BLaER1 (cell line): ENCODE data around the gene MCF2L.

Experiments
- H3K27ac ChIP-seq: shearing (Covaris generic); formaldehyde crosslinking; 2 replicates; pipeline ENCODE4 v1.8.1; 2022
- H3K27me3 ChIP-seq: shearing (Covaris generic); formaldehyde crosslinking; 2 replicates; pipeline ENCODE4 v1.8.1; 2022
- H3K36me3 ChIP-seq: shearing (Covaris generic); formaldehyde crosslinking; 2 replicates; pipeline ENCODE4 v1.8.1; 2022
- H3K4me1 ChIP-seq: shearing (Covaris generic); formaldehyde crosslinking; 2 replicates; pipeline ENCODE4 v1.8.1; 2022
- H3K4me2 ChIP-seq: shearing (Covaris generic); formaldehyde crosslinking; 2 replicates; pipeline ENCODE4 v1.8.1; 2022
- H3K4me3 ChIP-seq: shearing (Covaris generic); formaldehyde crosslinking; 2 replicates; pipeline ENCODE4 v1.8.1; 2022
- H3K9ac ChIP-seq: shearing (Covaris generic); formaldehyde crosslinking; 2 replicates; pipeline ENCODE4 v1.8.1; 2022
- H3K9me3 ChIP-seq: shearing (Covaris generic); formaldehyde crosslinking; 2 replicates; pipeline ENCODE4 v1.8.1; 2022
- H4K20me1 ChIP-seq: shearing (Covaris generic); formaldehyde crosslinking; 2 replicates; pipeline ENCODE4 v1.8.1; 2022
- Cebpa-rat ChIP-seq: shearing (Covaris generic); IDR thresholded peaks from 2 replicates; pipeline ENCODE4 v1.8.1; 2022

The MCF2L gene

GRCh38 chr13:113035213-113035800 lies 66.3 kb downstream of the MCF2L start:
- Histone ChIP-seq H3K36me3 (no peaks in the 10 kb centered on the region), H3K9ac (no peak overlapping the region), H3K9me3 (no peaks in the 10 kb centered on the region), H4K20me1 (no peaks in the 10 kb centered on the region), H3K27ac (no peak overlapping the region), H3K4me2 (no peak overlapping the region), H3K4me1 (no peaks in the 10 kb centered on the region), H3K4me3 (no peak overlapping the region), H3K27me3 (no peaks in the 10 kb centered on the region)
- TF ChIP-seq Cebpa-rat = no peak

- Histone ChIP-seq H3K9me3 (no peaks in the 10 kb centered on the region), H4K20me1 (no peaks in the 10 kb centered on the region), H3K27ac (no peak overlapping the region), H3K4me2 (no peak overlapping the region), H3K4me1 (no peaks in the 10 kb centered on the region), H3K4me3 (no peak overlapping the region), H3K36me3 (no peaks in the 10 kb centered on the region), H3K9ac (no peak overlapping the region), H3K27me3 (no peaks in the 10 kb centered on the region)
- TF ChIP-seq Cebpa-rat = no peak
These were observed 67.4 kb downstream of the MCF2L start for GRCh38 chr13:113036401-113036800.

- no peak overlapping the region for H3K4me3 ChIP-seq
- no peak for TF ChIP-seq Cebpa-rat
These were observed 71.0 kb downstream of the MCF2L start for GRCh38 chr13:113040031-113040430.

GRCh38 chr13:113040597-113041292 lies 71.7 kb downstream of the MCF2L start:
- peaks cover 17% of the 10 kb centered on the region for H3K4me1 ChIP-seq
- H3K36me3 ChIP-seq = no peaks in the 10 kb centered on the region
- no peaks in the 10 kb centered on the region for H3K27me3 ChIP-seq
- H3K27ac ChIP-seq = no peak overlapping the region
- no peak overlapping the region for H3K4me2 ChIP-seq
- H4K20me1 ChIP-seq = no peaks in the 10 kb centered on the region
- no peak for TF ChIP-seq Cebpa-rat
- H3K4me3 ChIP-seq = no peak overlapping the region
- no peak overlapping the region for H3K9ac ChIP-seq
- H3K9me3 ChIP-seq = no peaks in the 10 kb centered on the region

More at GRCh38 chr13:113040031-113040430, 71.0 kb downstream of the MCF2L start:
- H3K36me3 ChIP-seq = no peaks in the 10 kb centered on the region
- H3K9ac ChIP-seq = no peak overlapping the region
- peaks cover 10% of the 10 kb centered on the region for H3K4me1 ChIP-seq
- no peaks in the 10 kb centered on the region for H3K27me3 ChIP-seq
- H4K20me1 ChIP-seq = no peaks in the 10 kb centered on the region
- no peak overlapping the region for H3K4me2 ChIP-seq
- no peaks in the 10 kb centered on the region for H3K9me3 ChIP-seq
- H3K27ac ChIP-seq = no peak overlapping the region

GRCh38 chr13:113041293-113041690 lies 72.3 kb downstream of the MCF2L start:
- no peak for TF ChIP-seq Cebpa-rat
- Histone ChIP-seq H3K9ac (no peak overlapping the region), H3K27ac (no peak overlapping the region), H3K4me2 (no peak overlapping the region), H3K27me3 (no peaks in the 10 kb centered on the region), H3K4me1 (peaks cover 22% of the 10 kb centered on the region), H4K20me1 (no peaks in the 10 kb centered on the region), H3K36me3 (no peaks in the 10 kb centered on the region), H3K4me3 (no peak overlapping the region), H3K9me3 (no peaks in the 10 kb centered on the region)

- Histone ChIP-seq H3K4me3 (no peak overlapping the region), H3K4me2 (no peak overlapping the region), H3K9ac (no peak overlapping the region), H3K27me3 (no peaks in the 10 kb centered on the region), H3K36me3 (no peaks in the 10 kb centered on the region), H3K4me1 (peaks cover 23% of the 10 kb centered on the region), H3K9me3 (no peaks in the 10 kb centered on the region), H3K27ac (no peak overlapping the region), H4K20me1 (no peaks in the 10 kb centered on the region)
- TF ChIP-seq Cebpa-rat = no peak
These were observed 72.9 kb downstream of the MCF2L start for GRCh38 chr13:113041896-113042295.

- Histone ChIP-seq H3K4me2 (no peak overlapping the region), H3K27me3 (no peaks in the 10 kb centered on the region), H4K20me1 (no peaks in the 10 kb centered on the region), H3K4me1 (peaks cover 23% of the 10 kb centered on the region), H3K36me3 (no peaks in the 10 kb centered on the region), H3K4me3 (no peak overlapping the region), H3K27ac (no peak overlapping the region), H3K9ac (no peak overlapping the region), H3K9me3 (no peaks in the 10 kb centered on the region)
- TF ChIP-seq Cebpa-rat = no peak
These were observed 73.4 kb downstream of the MCF2L start for GRCh38 chr13:113042456-113042855.

- Histone ChIP-seq H3K4me3 (no peak overlapping the region), H3K27me3 (no peaks in the 10 kb centered on the region), H4K20me1 (no peaks in the 10 kb centered on the region), H3K9me3 (no peaks in the 10 kb centered on the region), H3K4me2 (no peak overlapping the region; the same call in 1 of the 2 replicates), H3K27ac (no peak overlapping the region), H3K36me3 (no peaks in the 10 kb centered on the region), H3K4me1 (peaks cover 23% of the 10 kb centered on the region), H3K9ac (no peak overlapping the region)
- no peak for TF ChIP-seq Cebpa-rat
These were observed 74.1 kb downstream of the MCF2L start for GRCh38 chr13:113043001-113043630.

GRCh38 chr13:113043931-113044330 lies 74.9 kb downstream of the MCF2L start:
- no peaks in the 10 kb centered on the region for H4K20me1 ChIP-seq
- H3K9ac ChIP-seq = no peak overlapping the region
- no peak overlapping the region for H3K27ac ChIP-seq
- peaks cover 23% of the 10 kb centered on the region for H3K4me1 ChIP-seq
- H3K27me3 ChIP-seq = no peaks in the 10 kb centered on the region
- TF ChIP-seq Cebpa-rat = no peak
- no peaks in the 10 kb centered on the region for H3K9me3 ChIP-seq
- H3K4me3 ChIP-seq = no peak overlapping the region
- H3K4me2 ChIP-seq = no peak overlapping the region
- H3K36me3 ChIP-seq = no peaks in the 10 kb centered on the region

GRCh38 chr13:113044391-113045114 lies 75.5 kb downstream of the MCF2L start:
- Histone ChIP-seq H3K4me1 (peaks cover 23% of the 10 kb centered on the region), H3K27me3 (no peaks in the 10 kb centered on the region), H3K4me2 (peak overlapping the region; percentile 82), H3K36me3 (no peaks in the 10 kb centered on the region), H3K27ac (no peak overlapping the region), H3K4me3 (no peak overlapping the region), H3K9ac (no peak overlapping the region), H4K20me1 (no peaks in the 10 kb centered on the region), H3K9me3 (no peaks in the 10 kb centered on the region)
- no peak for TF ChIP-seq Cebpa-rat
